Neutrophil (primary cell): ENCODE data around the gene FOXL1.

ENCODE experiments used
- H3K27ac ChIP-seq: fragments of 200-600 bp; sonication (generic); 2 replicates; pipeline ENCODE4 v1.5.1; 2016; ENCODE audit warnings: mild to moderate bottlenecking, moderate library complexity
- H3K27me3 ChIP-seq: fragments of 200-600 bp; sonication (generic); 2 replicates; pipeline ENCODE4 v1.6.0; 2016; ENCODE audit warnings: mild to moderate bottlenecking
- H3K36me3 ChIP-seq: fragments of 200-600 bp; sonication (generic); 2 replicates; pipeline ENCODE4 v1.5.1; 2017
- H3K4me1 ChIP-seq, 2 experiments: fragments of 200-600 bp in 1 of 2; sonication (generic) in 1 of 2; 1 replicate in 1 of 2; 2 replicates in 1 of 2; pipeline versions ENCODE4 v1.5.1 to v1.6.1; 2013 to 2016; ENCODE audit warnings: low read depth in 1 of 2, low read length in 1 of 2, mild to moderate bottlenecking in 1 of 2, moderate library complexity in 1 of 2; ENCODE audit not compliant: control insufficient read depth in 1 of 2, insufficient read depth in 1 of 2
- H3K4me3 ChIP-seq, 2 experiments: fragments of 200-600 bp in 1 of 2; sonication (generic) in 1 of 2; 1 replicate in 1 of 2; 2 replicates in 1 of 2; pipeline ENCODE4 v1.5.1; 2013 to 2016; ENCODE audit warnings: low read depth in 1 of 2, low read length in 1 of 2, mild to moderate bottlenecking in 1 of 2, moderate library complexity in 1 of 2
- H3K9me3 ChIP-seq: fragments of 200-600 bp; sonication (generic); 2 replicates; pipeline ENCODE4 v1.5.1; 2016
- TF ChIP-seq, protein P1 (sequence below): fragments of 200-600 bp; sonication (generic); IDR thresholded peaks from 2 replicates; pipeline ENCODE4 v1.5.1; 2016; ENCODE audit warnings: antibody characterized with exemption

FOXL1 gene

DNA sequence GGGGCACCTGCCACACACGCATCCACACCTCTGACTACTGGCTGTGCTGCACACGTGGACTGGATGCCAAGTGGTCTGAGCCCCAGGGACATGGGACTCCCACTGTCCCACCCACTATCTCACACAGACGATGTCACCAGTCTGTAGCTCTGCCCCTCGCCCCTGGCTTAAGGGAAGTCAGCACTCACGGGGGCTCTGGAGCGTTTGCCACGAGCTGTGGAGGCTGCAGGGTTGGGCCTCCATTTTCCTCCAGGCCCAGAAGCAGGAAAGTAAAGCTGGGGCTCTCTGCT is 45.9 kb upstream of the FOXL1 start:
- Histone ChIP-seq H3K36me3 (peaks cover 57% of the 10 kb centered on the region), H3K27ac (no peak overlapping the region), H3K4me3 (no peak overlapping the region), H3K4me1 (no peaks in the 10 kb centered on the region), H3K27me3 (no peaks in the 10 kb centered on the region), H3K9me3 (no peaks in the 10 kb centered on the region)
- TF ChIP-seq, protein P1, sequence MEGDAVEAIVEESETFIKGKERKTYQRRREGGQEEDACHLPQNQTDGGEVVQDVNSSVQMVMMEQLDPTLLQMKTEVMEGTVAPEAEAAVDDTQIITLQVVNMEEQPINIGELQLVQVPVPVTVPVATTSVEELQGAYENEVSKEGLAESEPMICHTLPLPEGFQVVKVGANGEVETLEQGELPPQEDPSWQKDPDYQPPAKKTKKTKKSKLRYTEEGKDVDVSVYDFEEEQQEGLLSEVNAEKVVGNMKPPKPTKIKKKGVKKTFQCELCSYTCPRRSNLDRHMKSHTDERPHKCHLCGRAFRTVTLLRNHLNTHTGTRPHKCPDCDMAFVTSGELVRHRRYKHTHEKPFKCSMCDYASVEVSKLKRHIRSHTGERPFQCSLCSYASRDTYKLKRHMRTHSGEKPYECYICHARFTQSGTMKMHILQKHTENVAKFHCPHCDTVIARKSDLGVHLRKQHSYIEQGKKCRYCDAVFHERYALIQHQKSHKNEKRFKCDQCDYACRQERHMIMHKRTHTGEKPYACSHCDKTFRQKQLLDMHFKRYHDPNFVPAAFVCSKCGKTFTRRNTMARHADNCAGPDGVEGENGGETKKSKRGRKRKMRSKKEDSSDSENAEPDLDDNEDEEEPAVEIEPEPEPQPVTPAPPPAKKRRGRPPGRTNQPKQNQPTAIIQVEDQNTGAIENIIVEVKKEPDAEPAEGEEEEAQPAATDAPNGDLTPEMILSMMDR = no peak

DNA sequence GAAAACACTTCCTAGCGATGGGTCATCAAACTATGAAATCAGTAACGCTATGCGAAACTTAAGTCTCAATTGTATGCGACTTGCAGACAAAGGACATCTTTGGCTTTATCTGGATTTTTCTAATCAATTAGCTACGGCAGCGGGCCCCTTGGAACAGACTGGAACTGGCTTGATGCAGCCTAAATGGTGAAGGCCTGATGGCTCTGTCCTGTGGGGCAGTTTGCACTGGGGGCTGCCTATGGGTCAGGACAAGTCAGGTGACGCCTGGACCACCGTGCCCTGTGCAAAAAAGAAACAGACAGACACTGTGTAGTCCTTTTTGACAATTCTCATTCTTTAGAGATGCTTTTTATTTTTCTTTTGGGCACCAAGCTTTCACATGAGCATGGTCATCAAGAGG is 45.3 kb upstream of the FOXL1 start:
- H3K9me3 ChIP-seq = no peaks in the 10 kb centered on the region
- TF ChIP-seq, protein P1 = no peak
- peaks cover 63% of the 10 kb centered on the region for H3K36me3 ChIP-seq
- no peaks in the 10 kb centered on the region for H3K4me1 ChIP-seq
- no peak overlapping the region for H3K4me3 ChIP-seq
- H3K27me3 ChIP-seq = no peaks in the 10 kb centered on the region
- H3K27ac ChIP-seq = no peak overlapping the region

DNA sequence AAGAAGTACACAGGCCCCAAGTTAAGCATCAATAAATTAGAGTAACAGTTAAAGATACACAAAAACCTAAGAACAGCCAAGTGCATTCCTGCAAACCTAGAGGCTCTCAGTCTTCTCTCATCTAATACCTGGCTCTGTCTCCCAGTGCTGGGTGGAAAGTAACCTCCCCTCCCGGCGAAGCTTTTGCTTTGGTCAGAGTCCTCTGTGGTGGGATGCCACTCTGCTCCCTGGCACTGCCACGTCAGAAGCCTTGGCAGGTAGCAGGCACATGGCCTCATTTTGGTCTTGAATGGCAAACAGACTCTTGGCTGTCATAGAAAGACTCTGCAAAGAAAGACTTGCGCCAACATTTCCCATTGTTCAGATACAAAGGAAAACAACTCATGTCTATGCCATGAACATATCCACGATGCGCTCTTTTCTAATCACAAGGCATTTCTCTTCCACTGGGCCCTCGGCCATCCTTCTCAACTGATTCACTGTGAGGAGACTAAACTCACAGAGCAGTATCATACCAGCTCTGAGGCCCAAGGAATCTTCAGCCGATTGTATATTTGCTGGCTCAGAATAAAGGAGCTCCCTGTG is 44.5 kb upstream of the FOXL1 start:
- H3K27me3 ChIP-seq = no peaks in the 10 kb centered on the region
- no peak overlapping the region for H3K27ac ChIP-seq
- peaks cover 71% of the 10 kb centered on the region for H3K36me3 ChIP-seq
- TF ChIP-seq, protein P1 = no peak
- no peaks in the 10 kb centered on the region for H3K9me3 ChIP-seq
- no peak overlapping the region for H3K4me3 ChIP-seq
- H3K4me1 ChIP-seq = no peaks in the 10 kb centered on the region

DNA sequence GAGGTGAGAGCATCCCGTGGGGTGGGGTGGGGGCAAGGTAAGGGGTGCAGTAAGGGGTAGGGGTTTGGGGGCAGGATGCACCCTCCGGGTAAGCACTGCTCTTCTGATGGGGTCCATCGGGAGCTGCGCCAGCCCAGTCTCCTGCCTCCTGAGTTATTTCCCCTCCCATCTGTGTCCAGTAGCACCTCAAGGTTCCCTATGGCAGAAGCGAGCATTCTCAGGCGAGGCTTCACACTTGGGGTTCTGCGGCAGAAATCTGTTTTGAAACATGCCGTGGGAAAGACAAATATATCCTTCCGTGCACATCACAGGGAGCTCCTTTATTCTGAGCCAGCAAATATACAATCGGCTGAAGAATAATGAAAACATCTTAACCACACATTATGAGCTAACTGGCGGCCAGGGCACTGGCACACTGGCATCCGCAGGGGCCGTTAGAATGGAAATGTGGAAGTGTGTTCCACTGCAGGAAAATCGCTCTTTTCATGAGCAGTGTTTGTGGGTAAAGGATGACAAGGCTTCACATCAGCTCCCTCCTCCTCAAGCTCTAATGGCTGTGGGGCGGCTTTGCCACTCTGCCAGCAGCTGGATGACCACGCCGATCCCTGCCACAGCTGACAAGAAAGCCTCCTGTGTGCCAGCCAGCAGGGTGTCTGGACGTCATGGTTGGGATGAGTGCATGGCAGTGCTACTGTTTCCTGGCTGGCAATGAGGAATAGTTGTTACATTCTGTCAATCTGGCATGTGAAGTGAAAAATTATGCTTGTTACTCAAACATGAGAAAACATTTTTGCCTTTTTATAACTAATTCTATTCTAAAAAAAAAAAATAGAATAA is 43.4 kb upstream of the FOXL1 start:
- Histone ChIP-seq H3K4me3 (no peak overlapping the region), H3K4me1 (no peaks in the 10 kb centered on the region), H3K27me3 (no peaks in the 10 kb centered on the region), H3K9me3 (no peaks in the 10 kb centered on the region), H3K27ac (no peak overlapping the region), H3K36me3 (peaks cover 78% of the 10 kb centered on the region)
- TF ChIP-seq, protein P1 = no peak

DNA sequence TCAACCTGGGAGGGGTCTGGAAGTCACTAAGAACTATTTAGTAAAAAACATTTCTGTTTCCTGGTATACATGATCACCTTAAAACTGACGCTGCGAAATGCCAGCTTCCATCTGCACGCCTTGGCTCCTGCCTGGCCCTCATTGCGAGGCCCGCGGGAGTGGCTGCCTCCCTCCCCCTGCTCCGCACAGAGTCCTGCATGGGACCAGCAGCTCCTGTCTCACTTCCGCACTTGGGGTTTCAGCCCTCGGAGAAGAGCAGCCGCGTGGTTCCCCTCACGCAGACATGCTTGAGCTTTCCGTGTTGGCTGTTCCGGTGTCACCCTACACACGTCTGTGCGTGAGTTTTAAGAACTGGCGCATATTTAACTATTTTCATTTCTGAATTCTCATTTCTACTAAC is 41.7 kb upstream of the FOXL1 start:
- TF ChIP-seq, protein P1 = no peak
- no peaks in the 10 kb centered on the region for H3K27me3 ChIP-seq
- no peaks in the 10 kb centered on the region for H3K9me3 ChIP-seq
- no peaks in the 10 kb centered on the region for H3K4me1 ChIP-seq
- no peak overlapping the region for H3K4me3 ChIP-seq
- no peak overlapping the region for H3K27ac ChIP-seq
- H3K36me3 ChIP-seq = peaks cover 88% of the 10 kb centered on the region
